ENCODE measurements around the gene RAB11FIP2. TPM values are rescaled to one million over a fixed set of nuclear protein-coding genes. Genes with fewer than 3 reads are reported as not detected.

The RAB11FIP2 gene
- total RNA-seq, 1 experiment from 2014 or later: 18.5 TPM

DNA sequence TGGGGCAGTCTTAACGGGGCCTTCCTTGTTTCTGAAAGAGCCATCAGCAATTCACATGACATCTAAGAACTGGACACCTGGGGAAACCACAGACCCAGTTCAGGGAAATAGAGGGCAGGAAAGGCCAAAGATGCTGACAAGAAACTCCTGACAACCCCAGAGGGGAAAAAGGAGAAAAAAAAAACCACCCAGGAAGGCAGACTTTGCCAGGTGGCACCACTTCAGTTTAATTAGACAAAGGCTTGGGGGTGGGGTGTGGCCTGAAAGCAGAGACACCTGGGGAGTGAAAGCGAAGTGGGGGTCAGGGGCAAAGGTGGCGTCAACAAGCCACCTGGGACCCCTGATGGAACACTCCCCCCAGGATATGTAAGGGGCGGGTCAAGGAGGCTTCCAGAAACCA is 53.6 kb downstream of the RAB11FIP2 start:
- no peak overlapping the region for H3K4me3 ChIP-seq (ENCODE audit: low read depth, low read length, poor library complexity, severe bottlenecking)
- H3K27me3 ChIP-seq (replicated peaks; ENCODE audit: insufficient read depth, low read depth, low read length, poor library complexity): no peaks in the 10 kb centered on the region
- H3K36me3 ChIP-seq (ENCODE audit: insufficient read depth, low read length, poor library complexity, severe bottlenecking): no peaks in the 10 kb centered on the region
- POLR2A ChIA-PET (ENCODE audit: low non-redundant PET): no interaction called here
- DNase-seq (ENCODE audit: low spot score): no peak
- no peak overlapping the region for H3K27ac ChIP-seq (ENCODE audit: low read depth, low read length, poor library complexity, severe bottlenecking)
- no TSS peak for BruUV-seq (replicated peaks)
- no peaks in the 10 kb centered on the region for H3K4me1 ChIP-seq (ENCODE audit: insufficient read depth, low read length, poor library complexity, severe bottlenecking)
- CTCF ChIA-PET: no interaction called here
- intact Hi-C loops (cut with micrococcal nuclease; ENCODE audit: unreplicated experiment): no loop called here
- H3K9me3 ChIP-seq (ENCODE audit: low read depth, low read length, poor library complexity, severe bottlenecking): no peaks in the 10 kb centered on the region
- TF ChIP-seq, protein P1, sequence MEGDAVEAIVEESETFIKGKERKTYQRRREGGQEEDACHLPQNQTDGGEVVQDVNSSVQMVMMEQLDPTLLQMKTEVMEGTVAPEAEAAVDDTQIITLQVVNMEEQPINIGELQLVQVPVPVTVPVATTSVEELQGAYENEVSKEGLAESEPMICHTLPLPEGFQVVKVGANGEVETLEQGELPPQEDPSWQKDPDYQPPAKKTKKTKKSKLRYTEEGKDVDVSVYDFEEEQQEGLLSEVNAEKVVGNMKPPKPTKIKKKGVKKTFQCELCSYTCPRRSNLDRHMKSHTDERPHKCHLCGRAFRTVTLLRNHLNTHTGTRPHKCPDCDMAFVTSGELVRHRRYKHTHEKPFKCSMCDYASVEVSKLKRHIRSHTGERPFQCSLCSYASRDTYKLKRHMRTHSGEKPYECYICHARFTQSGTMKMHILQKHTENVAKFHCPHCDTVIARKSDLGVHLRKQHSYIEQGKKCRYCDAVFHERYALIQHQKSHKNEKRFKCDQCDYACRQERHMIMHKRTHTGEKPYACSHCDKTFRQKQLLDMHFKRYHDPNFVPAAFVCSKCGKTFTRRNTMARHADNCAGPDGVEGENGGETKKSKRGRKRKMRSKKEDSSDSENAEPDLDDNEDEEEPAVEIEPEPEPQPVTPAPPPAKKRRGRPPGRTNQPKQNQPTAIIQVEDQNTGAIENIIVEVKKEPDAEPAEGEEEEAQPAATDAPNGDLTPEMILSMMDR (conservative IDR thresholded peaks at IDR 0.05; ENCODE audit: low read depth, low read length): no peak
- TF ChIP-seq EZH2 (IDR thresholded peaks at IDR 0.05; ENCODE audit: borderline replicate concordance, low read depth, low read length, poor library complexity, severe bottlenecking): no peak

GRCh38 chr10:117991701-117992100 is 55.0 kb downstream of the RAB11FIP2 start:
- BruUV-seq (replicated peaks): no TSS peak
- CTCF ChIA-PET: no interaction called here
- DNase-seq (ENCODE audit: low spot score): no peak
- H3K9me3 ChIP-seq (ENCODE audit: low read depth, low read length, poor library complexity, severe bottlenecking): no peaks in the 10 kb centered on the region
- POLR2A ChIA-PET (ENCODE audit: low non-redundant PET): no interaction called here
- intact Hi-C loops (cut with micrococcal nuclease; ENCODE audit: unreplicated experiment): no loop called here
- H3K36me3 ChIP-seq (ENCODE audit: insufficient read depth, low read length, poor library complexity, severe bottlenecking): no peaks in the 10 kb centered on the region
- H3K27ac ChIP-seq (ENCODE audit: low read depth, low read length, poor library complexity, severe bottlenecking): no peak overlapping the region
- no peaks in the 10 kb centered on the region for H3K27me3 ChIP-seq (replicated peaks; ENCODE audit: insufficient read depth, low read depth, low read length, poor library complexity)
- no peak overlapping the region for H3K4me3 ChIP-seq (ENCODE audit: low read depth, low read length, poor library complexity, severe bottlenecking)
- H3K4me1 ChIP-seq (ENCODE audit: insufficient read depth, low read length, poor library complexity, severe bottlenecking): no peaks in the 10 kb centered on the region
- TF ChIP-seq EZH2 (IDR thresholded peaks at IDR 0.05; ENCODE audit: borderline replicate concordance, low read depth, low read length, poor library complexity, severe bottlenecking): no peak
- TF ChIP-seq, protein P1 (conservative IDR thresholded peaks at IDR 0.05; ENCODE audit: low read depth, low read length): no peak

GRCh38 chr10:117989962-117990361 is 56.8 kb downstream of the RAB11FIP2 start:
- CTCF ChIA-PET: no interaction called here
- TF ChIP-seq, protein P1 (conservative IDR thresholded peaks at IDR 0.05; ENCODE audit: low read depth, low read length): no peak
- no peak for TF ChIP-seq EZH2 (IDR thresholded peaks at IDR 0.05; ENCODE audit: borderline replicate concordance, low read depth, low read length, poor library complexity, severe bottlenecking)
- intact Hi-C loops (cut with micrococcal nuclease; ENCODE audit: unreplicated experiment): no loop called here
- DNase-seq (ENCODE audit: low spot score): no peak
- Histone ChIP-seq H3K9me3 (ENCODE audit: low read depth, low read length, poor library complexity, severe bottlenecking) (no peaks in the 10 kb centered on the region), H3K4me1 (ENCODE audit: insufficient read depth, low read length, poor library complexity, severe bottlenecking) (no peaks in the 10 kb centered on the region), H3K27me3 (replicated peaks; ENCODE audit: insufficient read depth, low read depth, low read length, poor library complexity) (no peaks in the 10 kb centered on the region), H3K4me3 (ENCODE audit: low read depth, low read length, poor library complexity, severe bottlenecking) (no peak overlapping the region), H3K27ac (ENCODE audit: low read depth, low read length, poor library complexity, severe bottlenecking) (no peak overlapping the region), H3K36me3 (ENCODE audit: insufficient read depth, low read length, poor library complexity, severe bottlenecking) (no peaks in the 10 kb centered on the region)
- no TSS peak for BruUV-seq (replicated peaks)
- POLR2A ChIA-PET (ENCODE audit: low non-redundant PET): no interaction called here

Data from A673 (cell line).